ENCODE measurements around the gene FXYD1. TPM values are rescaled to one million over a fixed set of nuclear protein-coding genes. Genes with fewer than 3 reads are reported as not detected.

FXYD1 gene
- total and polyA plus RNA-seq, 2 experiments from 2014 or later: 1.5 to 26.8 TPM

GRCh38 chr19:35099155-35099896 is 39.3 kb upstream of the FXYD1 start:
- H3F3A ChIP-seq (replicated peaks; ENCODE audit: low read depth): 0 out of 2 replicates have a peak, but pooled peaks cover 3% of the 10 kb centered on the region
- Mint-ChIP-seq H3K4me1 (peaks cover 4% of the 10 kb centered on the region), H3K27me3 (ENCODE audit: insufficient read depth, low read depth, poor library complexity) (peaks cover 12% of the 10 kb centered on the region), H3K9me3 (no peaks in the 10 kb centered on the region; the same call in 2 of the 3 replicates), H3K36me3 (ENCODE audit: low read depth) (no peaks in the 10 kb centered on the region), H3K27ac (no peak overlapping the region), H3K4me3 (no peak overlapping the region)
- H3K4me3 ChIP-seq: no peak overlapping the region
- H3K27ac ChIP-seq (ENCODE audit: low read depth): no peak overlapping the region
- TF ChIP-seq CTCF (conservative IDR thresholded peaks at IDR 0.05; ENCODE audit: low read depth in 2 of 2) (no peak), POLR2AphosphoS5 (IDR thresholded peaks at IDR 0.05; ENCODE audit: low read depth) (no peak), ZNF114 (CRISPR knock-in tag; IDR thresholded peaks at IDR 0.05) (no peak), JUNB (IDR thresholded peaks at IDR 0.05; ENCODE audit: unreplicated experiment) (no peak), EZH2 (IDR thresholded peaks at IDR 0.05; ENCODE audit: low read depth, unreplicated experiment) (no peak), CREB1 (CRISPR knock-in tag; IDR thresholded peaks at IDR 0.05; ENCODE audit: low read depth) (no peak), ZNF331 (CRISPR knock-in tag; IDR thresholded peaks at IDR 0.05; ENCODE audit: low read depth) (no peak), ZNF462 (CRISPR knock-in tag; IDR thresholded peaks at IDR 0.05) (no peak), EZH2phosphoT487 (IDR thresholded peaks at IDR 0.05; ENCODE audit: unreplicated experiment) (no peak), ETS1 (IDR thresholded peaks at IDR 0.05) (no peak), STAT1 (IDR thresholded peaks at IDR 0.05; ENCODE audit: unreplicated experiment) (no peak), NANOG (IDR thresholded peaks at IDR 0.05; ENCODE audit: borderline replicate concordance) (no peak), REST (IDR thresholded peaks at IDR 0.05; ENCODE audit: unreplicated experiment) (no peak)
- no peaks in the 10 kb centered on the region for H3K36me3 ChIP-seq (ENCODE audit: insufficient read depth)
- no peaks in the 10 kb centered on the region for H3K79me2 ChIP-seq (replicated peaks; ENCODE audit: insufficient read depth)
- ATAC-seq (no peak), DNase-seq (ENCODE audit: low spot score) (no peak)
- no peaks in the 10 kb centered on the region for H4K20me1 ChIP-seq (replicated peaks; ENCODE audit: insufficient read depth)
- H3K27me3 ChIP-seq (ENCODE audit: insufficient read depth): no peaks in the 10 kb centered on the region
- H2AFZ ChIP-seq: no peak overlapping the region
- no peaks in the 10 kb centered on the region; the same call in 1 of the 2 replicates for H3K4me1 ChIP-seq (ENCODE audit: insufficient read depth)
- no peaks in the 10 kb centered on the region for H3K9me2 ChIP-seq (ENCODE audit: insufficient read depth)
- H3K4me2 ChIP-seq: no peak overlapping the region
